ENCODE data around the gene ITGB2.

ITGB2 gene

DNA sequence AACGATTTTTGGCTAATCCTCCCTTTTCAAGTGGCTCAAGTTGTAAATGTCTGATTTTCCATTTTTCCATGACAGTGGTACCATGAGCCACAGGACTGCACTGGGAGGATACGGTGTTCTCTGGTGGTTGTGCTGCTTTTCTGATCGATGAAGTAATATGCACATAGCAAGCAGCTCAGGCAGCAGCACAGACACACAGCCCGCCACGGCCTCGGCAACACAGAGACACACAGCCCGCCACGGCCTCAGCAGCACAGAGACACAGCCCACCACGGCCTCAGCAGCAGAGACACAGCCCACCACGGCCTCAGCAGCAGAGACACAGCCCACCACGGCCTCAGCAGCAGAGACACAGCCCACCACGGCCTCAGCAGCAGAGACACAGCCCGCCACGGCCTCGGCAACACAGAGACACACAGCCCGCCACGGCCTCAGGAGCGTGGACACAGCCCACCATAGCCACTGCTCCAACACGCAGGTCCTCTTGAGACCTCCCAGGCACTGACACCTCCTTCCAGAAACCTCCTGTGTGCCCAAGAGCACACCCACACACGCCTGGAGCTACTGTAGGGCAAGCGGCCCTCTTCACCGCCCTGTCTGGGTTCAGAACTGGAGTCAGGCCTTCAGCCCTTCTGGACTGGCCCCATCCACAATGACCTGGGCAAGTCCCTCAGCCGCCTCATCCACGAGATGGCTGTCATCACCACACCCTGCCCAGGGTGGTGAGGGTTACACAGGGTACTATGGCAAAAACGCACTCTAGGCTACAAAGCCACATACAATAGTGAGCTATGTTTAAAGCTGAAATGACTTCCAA, 57.6 kb downstream of the ITGB2 start:
- DNase-seq: no peak

DNA sequence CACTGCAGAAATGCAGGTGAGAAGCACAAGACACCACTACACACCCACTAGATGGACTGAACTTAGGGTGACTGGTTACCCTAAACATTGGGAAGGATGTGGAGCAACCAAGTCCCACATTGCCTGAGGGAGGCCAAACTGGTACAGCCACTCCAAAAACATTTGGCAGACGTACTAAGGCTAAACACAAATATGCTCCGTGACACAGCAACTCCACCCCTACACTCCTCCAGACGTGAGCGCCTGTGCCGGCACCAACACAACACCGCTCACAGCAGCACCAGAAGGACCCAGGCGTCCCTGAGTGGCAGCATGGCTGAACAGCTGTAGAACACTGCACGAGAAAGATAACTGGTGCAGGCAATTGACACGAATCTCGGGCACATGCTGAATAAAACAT, 61.9 kb downstream of the ITGB2 start:
- no peak for DNase-seq

DNA sequence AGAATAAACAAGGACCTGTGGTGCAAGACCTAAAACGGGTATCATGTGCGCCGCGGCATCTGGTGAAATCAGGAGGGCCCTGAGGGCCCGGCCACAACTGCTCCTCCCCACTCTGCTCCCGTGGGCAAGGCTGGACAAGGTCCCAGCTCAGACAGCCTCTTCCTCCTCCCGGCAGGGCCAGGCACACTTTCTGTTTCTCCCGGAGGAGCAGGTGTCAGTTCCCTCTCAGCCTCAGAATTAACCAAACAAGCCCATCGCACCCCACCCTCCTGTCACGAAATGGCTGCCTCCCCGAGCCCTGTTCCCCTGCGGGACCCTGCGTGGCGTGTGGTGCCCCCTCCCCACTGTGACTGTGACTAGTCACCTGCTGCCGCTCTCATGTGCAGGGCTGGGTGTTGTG, 62.4 kb downstream of the ITGB2 start:
- DNase-seq: no peak

DNA sequence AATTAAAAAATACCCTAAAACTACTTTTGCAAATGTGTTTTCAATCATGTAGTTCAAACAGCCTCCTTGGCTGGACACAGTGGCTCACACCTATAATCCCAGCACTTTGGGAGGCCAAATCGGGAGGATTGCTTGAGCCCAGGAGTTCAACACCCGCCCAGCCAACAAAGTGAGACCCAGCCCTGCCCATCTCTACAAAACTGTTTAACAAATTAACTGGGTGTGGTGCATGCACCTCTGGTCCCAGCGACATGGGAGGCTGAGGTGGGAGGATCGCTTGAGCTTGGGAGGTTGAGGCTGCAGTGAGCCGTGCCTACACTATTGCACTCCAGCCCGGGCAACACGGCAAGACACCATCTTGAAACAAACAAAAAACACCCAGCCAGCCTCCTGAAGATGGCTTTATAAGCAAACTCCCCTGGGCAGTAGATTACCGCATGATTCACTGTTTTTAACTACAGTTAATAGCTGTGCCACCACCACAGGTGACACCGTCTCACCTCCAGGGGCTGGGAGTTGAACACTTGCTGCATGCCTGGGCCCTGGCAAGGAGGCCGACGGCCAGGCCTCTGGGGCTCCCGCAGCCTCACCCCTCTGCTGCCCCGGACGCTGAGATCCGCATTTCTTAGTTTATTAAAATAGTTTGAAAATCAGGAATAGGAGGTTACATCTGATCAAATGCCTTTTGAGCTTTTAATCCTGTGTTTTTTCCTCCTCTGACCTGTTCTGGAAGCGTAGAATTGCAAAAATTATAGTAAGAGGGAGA, 63.4 kb downstream of the ITGB2 start:
- no peak for DNase-seq

DNA sequence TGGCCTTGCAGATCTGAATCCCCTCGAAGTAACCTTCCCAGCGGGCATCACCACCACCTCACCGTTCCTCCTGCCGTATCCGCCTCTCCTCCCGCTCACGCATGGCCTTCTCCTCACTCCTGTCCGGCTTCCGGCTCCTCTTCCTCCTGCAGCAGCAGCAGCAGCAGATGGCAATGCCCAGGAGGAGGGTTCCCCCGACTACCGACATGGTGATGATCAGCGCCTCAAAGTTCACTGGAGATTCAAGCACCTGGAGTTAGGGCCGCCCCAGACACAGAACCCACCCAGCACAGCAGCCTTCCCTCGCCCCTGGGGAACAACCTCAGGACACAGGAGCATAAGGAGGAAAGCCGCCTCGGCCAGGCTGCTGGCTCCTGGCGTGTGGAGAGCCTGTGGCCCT, 64.6 kb downstream of the ITGB2 start:
- DNase-seq: no peak

DNA sequence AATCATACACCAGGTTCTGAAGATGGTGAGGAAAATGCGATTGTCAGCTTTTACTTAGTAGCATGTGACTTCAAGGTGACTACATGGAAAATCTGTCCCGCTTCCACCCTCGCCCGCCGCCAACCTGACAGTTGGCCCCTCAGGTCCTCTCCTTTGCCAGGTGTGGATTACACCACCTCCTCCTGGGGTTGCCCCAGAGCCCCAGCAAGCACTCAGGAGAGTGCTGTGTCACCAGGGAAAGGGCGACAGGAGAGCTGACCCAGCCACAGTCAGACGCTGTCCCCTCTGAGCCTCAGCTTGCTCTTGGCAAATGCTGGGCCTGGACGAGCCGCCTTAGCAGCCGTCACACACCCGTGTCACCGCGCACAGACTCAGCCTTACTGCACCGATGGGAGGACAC, 65.1 kb downstream of the ITGB2 start:
- DNase-seq: no peak

DNA sequence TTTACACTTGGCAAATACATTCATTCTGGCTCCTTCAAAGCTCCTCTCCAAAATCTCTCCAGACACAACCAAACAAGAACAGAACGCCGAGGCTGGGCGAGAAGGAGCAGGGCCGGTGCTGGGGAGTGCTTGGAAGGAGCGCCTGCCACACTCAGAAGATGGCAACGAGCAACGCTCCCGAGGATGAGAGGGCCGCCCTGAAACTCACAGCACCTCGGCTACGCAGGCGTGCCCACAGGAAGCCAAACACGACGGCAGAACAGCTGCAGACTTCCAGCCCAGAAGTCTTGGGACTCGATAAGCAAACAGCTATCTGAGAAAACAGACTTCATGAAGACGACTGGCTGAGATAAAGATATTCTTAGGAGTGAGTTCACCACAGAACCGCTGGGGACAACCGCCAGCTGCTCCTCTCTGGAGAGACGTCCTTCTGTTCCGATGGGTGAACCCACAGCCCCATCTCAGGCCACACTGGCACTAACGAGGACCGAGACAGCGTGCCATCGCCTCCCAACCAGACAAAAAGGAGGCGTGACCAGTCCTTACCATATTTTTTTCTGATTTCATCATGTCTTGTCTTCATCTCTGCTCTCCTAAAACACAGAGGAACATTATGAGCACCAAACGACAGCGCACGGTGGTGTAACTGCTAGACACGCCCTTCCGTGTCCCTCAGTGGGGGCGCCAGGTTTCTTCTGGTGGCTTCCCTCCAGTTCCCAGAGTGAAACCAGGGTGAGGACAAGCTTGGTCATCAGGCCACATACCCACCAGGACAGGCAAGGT, 65.8 kb downstream of the ITGB2 start:
- no peak for DNase-seq

DNA sequence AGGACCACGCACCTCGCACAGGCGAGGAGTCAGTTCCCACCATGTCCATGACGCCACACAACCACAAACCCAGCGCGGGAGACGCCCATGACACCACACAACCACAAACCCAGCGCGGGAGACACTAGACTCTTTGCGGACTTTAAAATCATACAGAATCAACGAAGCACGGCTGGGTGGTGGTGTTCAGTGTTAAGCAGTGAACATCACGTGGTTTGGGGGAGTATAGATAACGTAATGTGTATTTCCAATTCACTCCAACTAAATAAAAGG, 66.4 kb downstream of the ITGB2 start:
- DNase-seq: no peak

DNA sequence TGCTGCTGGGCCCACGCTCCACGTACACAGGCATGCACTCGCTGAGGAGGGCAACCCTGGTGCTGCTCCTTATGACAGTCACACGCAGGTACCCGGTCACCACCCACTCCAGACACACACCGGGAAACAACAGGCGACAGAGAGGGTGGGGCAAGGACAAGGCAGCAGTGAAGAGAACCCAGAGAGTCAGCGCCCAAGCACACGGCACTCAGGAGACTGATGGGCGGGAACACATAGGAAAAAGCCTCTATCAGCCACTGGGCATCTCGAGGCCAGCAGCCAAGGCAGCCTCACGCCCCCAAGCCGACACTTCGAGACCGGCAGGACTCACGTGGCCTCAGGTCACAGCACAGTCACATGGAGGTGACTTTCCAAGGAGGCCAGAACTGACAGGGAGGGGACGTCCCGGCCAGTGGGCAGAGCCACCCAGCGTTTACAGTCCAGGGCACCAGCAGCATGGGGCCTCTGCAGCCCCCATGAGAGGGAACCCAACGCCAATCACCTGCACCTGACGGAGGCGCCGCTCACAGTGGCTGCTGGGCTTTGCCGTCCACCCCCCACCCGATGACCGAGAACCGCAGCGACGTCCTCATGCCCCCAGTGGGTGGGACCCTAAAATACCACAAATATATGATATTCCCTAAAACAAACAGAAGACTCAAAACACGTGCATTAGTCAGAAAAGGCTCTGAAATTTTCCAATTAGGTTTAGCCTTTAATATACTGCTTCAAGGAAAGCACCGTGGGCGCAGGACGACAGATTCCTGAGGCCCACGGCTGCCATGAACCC, 66.9 kb downstream of the ITGB2 start:
- DNase-seq: no peak

DNA sequence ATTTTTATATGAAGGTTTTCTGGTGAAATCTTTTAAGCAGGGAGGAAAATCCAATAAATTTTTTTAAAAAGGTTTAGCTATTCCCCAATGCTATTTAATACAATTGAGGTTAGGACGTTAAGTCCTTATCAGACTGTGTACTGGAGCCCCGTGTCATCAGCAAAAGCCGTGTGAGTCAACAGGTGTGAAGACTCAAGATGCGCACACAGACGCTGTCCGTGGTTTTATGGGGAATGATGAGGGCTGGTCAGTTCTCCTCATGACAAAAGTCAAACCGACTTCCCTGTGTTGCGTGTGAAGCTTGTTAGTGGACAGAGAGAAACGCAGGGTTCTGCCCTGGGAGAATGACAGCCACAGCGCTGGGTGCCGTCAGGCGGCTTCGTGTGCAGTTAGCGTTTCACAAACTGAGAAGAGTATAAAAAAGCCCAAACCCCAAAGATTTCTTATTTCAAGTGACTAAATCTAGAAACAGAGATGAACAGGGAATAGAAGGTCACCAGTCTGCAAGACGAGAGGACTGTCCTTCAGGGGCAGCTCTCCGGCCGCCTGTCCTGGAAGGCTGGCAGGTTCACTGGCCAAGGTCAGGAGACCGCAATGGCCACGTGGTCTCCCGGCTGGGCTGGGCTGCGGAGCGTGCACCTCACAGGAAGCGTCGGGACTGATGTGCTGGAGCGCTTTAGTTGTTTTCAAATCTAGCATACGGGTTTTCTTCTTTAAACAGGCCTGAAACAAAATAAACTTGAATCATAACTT, 69.6 kb downstream of the ITGB2 start:
- DNase-seq: no peak

DNA sequence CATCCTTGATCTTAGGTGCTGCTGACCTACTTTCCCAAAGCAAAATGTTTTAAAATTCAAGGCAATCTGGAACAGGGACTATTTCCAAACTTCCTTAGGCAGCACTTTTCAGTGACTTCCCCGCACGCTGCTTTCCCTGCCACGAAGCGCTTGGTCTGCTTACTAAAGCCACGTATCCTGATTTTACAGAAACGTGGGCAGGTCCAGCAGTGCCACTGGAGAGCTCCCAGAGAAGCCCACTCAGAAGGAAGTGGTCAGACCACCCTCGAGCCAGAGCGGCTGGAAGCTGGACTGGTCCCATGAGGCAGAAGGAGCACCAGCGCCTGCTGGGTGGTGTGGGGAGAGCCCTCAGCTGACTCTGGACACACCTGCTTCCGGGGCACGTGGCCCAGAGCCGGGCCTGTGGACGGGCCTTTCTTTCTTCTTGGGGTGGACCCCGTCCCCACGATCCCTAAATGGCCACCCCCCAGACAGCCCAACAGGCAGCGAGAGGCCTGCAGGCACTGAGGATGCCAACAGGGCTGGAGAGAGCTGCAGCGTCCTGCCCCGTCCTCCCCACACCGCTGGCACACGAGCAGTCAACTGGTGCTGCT, 70.4 kb downstream of the ITGB2 start:
- DNase-seq: no peak

DNA sequence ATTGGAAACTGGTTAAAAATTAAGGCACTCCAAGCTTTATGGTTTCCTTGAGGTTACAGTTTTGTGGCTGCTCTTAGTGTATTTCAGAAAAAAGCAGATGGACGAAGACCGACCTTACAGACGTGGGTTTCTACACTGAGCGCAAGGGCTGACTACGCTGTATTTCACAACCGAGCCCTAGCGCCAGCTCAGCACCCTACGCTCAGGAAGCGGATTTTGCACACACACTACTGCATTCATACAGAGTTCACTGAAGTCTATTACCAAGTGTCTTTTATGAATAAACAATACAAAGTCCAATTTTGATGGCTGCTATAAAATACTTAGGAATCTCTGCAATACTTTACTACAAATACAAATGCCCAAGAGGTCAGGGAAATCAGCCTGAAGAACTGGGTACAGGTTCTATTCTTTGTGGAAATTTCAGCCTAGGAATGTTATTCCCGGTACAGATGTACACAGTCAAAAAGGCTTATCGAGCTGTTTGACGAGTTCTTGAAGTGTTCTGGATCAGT, 71.0 kb downstream of the ITGB2 start:
- no peak for DNase-seq

DNA sequence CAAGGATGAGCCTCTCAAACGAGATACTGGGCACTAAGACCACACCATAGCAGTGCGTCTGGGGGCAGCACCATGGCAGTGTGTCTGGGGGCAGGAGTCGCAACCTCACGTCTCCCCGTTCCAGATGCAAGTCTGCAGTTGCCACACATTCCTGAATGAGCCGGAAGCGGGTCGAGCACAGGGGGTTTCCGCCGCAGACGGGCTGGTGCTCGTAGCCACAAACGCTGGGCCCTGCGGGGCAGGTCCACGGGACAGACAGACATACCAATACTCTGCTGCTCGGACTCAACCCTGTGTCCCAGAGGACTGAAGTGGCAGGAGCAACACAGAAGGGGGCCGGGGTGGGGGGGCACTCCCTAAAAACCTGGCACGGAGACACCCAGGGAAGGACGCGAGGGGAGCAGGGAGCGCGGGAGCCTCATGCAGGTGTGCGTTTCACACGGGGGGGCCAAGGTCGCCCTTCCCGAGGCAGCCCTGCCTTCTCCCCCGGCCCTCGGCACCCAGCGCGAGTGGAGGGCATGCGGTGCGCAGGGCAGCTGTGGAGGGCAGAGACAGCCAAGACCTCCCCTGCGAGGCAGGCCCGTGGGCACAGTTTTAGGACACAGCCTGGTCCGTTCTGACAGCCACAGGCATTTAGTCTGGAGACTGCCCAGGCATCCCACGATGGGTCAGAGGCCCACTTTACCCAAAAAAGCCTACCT, 71.7 kb downstream of the ITGB2 start:
- DNase-seq: no peak

DNA sequence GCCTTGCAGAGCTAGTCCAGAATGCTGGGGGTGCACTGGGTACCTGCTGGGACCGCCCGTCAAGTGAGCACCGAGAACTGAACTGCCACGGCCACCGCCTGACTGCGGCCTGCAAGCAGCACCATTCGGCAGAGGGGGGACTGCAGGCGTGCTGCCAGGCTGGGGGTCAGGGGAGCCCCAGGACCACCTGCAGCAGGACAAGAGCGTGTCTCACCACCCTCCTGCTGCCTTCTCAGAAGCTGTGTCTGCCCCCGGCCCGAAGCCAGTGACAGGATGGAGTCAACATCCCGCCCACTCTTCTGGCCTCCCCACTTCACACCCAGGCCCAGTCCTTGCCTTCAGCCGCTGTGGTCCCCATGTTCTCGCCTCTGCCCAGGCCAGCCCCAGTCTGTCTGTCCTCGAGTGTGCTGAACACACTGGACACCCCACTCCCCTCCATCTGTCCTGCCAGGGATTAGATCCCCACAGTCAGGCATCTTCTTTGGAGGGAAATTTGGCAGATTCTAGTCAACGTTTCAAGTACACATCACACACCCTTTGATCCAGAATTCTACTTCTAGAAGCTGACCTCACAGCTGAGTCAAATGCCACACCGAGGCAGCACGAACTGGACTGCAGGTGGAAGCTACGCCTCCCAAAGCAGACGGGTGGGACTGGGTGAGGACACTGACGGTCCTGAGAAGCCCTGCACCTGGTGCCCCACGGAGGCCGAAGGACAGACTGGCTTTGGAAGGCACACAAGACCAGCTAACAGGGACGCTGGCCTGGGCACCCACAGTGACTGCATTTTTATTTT, 73.2 kb downstream of the ITGB2 start:
- no peak for DNase-seq

DNA sequence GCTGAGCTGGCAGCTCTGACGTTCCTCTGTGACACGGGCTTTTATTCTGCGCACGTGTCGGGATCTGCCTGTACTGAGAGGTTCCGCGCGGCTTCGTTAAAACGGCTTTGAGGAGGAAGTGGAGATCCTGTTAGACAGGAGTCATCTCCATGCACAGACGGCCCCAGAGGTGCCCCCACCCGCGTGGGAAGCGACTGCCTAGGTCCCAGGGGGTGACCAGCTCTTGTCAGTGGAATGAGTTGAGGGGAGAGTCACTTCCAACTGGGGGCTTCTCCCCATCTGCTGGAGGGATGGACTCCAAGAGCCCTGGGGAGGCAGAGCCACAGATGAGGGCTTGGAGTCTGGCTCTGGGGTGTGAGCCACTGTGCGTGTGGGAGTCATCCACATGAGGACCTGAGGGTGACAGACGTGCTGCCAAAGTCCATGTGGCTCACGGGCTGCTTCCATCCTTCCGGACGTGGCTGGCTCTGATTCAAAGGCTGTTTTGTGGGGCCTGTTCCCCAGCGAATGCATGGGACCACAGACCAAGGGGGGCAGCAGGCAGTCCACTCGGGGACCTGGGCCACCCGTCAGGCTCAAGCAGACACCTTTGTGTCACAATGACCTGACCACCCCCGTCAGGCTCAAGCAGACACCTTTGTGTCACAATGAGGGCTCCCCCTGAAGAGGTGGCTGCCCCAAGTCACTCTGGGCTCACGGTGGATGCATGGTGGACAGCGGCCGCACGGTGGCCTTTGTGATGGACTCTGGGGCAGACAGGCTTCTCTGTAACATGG, 74.0 kb downstream of the ITGB2 start:
- peak; percentile 55 for DNase-seq

DNA sequence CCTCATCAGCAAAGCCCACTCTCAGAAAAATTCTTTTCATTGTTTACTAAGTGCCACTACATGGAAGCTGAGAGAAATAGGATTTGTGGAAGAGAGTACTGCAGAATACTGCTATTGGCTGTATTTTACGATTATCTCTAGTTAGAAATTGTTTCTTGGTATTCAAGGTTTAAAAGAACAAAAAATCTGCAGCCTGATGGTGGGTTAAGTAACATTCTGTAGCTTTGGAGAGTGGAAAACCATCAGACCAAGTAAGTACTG, 74.5 kb downstream of the ITGB2 start:
- no peak for DNase-seq

DNA sequence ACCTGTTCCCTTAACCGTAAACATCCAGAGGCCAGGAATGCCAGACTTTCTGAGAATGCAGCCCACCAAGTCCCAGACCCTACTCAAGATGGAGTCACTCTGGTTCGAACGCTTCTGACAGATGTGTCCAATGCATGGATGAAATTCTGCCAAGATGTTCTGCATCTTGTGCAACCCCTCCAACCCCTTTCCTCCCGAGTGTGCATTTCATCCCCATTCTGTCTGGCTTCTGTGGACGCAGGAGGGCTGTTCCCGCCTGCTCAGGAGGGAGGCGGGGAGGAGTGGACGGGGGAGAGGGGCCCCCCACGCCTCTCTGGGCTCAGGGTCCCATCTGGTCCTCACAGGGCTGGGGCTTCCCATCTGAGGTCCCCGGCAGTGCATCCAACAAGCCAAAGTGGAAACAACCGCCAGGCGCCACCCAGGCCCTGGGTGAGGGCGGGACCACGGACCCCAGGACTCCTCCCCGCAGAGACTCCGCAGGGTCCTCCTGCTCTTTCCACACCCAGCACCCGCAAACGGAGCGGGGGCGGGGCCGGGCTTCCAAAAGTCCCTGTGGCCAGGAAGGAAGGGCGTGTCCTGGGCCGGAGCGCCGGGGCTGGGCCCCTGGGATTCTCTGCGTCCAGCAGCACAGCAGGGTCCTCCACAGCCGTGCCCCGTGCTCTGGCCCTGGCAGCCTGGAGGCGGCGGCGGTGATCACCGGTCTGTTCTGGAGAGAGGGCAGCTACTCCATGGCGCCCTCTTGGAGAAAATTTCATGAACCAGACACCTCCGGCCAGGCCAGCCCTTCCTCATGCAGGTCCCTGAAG, 75.1 kb downstream of the ITGB2 start:
- peak; percentile 83 for DNase-seq

DNA sequence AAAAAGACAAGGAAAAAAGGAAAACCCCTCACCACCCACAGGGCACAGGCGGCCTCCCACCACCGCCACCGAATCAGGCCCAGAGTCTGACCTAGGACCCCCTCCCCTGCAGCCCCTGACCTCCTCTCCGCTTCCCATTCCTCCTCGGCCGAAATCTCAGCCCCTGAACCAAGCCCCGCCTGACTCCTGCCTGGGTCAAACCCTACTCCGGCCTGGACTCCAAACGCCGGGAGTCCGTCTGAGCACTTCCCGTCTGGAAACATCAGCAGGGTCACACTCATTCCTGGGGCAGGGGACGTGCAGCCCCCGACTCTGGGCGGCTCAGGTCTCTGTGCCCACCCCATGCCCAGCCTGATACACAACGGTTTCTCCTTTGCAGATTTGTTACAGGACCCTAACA, 76.4 kb downstream of the ITGB2 start:
- DNase-seq: peak; percentile 34

All from retina (tissue), 1 donor.